ENCODE results near the gene FBN3.
"Not testable (repeated sequence)": the region's sequence is repeated elsewhere in the genome, so short reads cannot be mapped to it uniquely, and the experiment has no call there.

Gene FBN3

DNA sequence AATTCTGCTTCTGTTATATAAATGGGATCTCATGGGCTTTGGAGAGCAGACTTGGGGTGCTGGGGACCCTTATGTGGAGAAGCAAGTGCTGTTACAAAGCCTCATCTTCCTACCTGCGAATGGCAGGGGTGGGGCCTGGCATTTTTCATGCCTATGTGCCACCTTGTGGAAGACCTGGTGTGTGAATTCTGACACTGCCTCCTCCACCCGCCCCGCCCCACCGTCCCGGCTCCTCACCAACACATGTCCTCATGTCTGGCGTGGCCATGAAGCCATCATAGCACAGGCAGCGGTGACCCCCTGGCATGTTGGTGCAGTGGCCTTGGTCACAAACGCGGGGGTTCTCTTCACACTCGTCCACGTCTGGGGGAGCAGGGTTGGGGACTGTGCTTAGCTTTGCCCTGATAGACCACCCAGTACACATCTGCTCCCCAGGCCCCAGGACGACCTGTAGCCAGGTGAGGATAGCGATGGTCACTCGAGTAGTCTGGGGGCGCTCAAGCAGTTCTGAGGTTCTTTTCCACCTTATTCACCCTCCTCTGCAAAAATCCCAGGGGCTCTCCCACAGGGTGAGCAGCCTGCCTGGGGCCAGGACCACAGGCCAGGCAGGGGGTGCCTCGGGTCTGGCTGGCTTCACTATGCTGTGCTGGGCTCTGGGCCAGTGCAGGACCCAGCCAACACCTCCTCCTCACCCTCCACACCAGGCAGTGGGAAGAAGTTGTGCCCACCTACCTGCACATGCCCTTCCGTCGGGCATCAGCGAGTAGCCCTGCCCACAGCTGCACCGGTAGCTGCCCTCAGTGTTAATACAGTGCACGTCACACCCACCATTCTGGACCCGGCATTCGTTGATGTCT lies 32.7 kb downstream of the FBN3 start:
- DNase-seq, result no peak

DNA sequence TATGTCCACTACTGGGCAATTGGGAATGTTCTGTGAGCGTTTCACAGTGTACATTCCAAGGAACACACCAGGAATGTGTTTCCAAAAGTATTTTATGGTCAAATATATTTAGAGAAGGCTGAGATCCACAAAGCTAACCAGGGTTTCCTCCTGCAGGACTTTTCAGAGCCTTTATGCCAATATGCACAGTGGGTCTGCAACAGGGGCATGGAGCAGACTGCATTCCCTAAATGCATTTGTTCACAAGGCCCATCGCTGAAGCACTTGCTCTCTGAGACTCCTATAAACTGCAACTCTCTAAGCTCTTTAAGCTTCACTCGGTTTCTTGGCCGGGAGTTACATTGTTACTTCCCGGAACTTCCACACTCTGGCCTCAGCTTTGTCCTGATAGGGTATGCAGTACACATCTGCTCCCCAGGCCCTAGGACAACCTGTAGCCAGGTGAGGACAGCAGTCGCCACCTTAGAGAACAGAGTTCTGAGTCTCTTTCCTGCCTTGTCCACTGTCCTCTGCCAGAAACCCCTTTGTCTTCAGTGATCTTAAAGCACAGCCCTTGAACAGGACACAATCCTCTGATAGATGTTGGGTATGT lies 33.5 kb downstream of the FBN3 start:
- DNase-seq, result no peak

DNA sequence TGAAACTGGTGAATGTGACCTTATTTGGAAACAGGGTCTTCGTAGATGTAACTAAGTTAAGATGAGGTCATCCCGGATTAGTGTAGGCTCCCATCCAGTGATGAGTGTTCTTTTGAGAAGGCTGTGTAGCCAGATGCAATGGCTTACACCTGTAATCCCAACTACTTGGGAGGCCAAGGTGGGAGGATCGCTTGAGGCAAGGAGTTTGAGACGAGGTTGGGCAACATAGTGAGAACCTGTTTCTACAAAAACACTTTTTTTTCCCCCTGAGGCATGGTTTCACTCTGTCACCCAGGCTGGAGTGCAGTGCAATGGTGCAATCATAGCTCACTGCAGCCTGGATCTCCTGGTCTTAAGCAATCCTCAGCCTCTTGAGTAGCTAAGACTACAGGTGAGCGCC lies 36.4 kb downstream of the FBN3 start:
- DNase-seq, result no peak

GRCh38 chr19:8111376-8111775 lies 38.0 kb downstream of the FBN3 start:
- DNase-seq, result no peak

GRCh38 chr19:8110931-8111330 lies 38.5 kb downstream of the FBN3 start:
- no peak for DNase-seq

DNA sequence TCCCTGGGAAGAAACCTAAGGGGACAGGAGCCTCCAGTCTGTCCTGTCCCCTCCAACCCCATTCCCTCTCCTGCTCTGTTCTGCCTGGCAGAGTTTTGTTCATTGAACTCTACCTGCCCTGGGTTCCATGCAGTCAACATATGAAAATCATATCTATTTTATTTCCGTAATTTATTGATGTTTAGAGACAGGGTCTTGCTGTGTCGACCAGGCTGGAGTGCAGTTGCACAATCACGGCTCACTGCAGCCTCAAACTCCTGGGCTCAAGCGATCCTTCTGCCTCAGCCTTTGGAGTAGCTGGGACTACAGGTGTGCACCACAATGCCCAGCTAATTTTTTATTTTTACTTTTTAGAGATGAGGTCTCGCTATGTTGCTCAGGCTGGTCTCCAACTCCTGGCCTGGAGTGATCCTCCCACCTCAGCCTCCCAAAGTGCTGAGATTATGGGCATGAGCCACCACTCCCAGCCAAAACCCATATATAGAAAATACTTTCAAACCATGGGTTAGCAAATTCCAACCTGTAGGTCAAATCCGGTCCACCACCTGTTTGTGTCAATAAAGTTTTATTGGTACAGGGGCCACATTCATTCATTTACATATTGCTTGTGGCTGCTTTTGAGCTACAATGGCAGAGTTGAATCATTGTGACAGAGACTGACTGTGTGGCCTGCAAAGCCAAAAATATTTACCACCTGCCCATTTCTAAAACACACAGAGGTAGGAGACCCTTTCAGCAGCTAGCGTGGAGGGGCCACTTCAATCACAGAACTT lies 39.3 kb downstream of the FBN3 start:
- no peak for DNase-seq

GRCh38 chr19:8109455-8109854 lies 39.9 kb downstream of the FBN3 start:
- DNase-seq, result no peak

DNA sequence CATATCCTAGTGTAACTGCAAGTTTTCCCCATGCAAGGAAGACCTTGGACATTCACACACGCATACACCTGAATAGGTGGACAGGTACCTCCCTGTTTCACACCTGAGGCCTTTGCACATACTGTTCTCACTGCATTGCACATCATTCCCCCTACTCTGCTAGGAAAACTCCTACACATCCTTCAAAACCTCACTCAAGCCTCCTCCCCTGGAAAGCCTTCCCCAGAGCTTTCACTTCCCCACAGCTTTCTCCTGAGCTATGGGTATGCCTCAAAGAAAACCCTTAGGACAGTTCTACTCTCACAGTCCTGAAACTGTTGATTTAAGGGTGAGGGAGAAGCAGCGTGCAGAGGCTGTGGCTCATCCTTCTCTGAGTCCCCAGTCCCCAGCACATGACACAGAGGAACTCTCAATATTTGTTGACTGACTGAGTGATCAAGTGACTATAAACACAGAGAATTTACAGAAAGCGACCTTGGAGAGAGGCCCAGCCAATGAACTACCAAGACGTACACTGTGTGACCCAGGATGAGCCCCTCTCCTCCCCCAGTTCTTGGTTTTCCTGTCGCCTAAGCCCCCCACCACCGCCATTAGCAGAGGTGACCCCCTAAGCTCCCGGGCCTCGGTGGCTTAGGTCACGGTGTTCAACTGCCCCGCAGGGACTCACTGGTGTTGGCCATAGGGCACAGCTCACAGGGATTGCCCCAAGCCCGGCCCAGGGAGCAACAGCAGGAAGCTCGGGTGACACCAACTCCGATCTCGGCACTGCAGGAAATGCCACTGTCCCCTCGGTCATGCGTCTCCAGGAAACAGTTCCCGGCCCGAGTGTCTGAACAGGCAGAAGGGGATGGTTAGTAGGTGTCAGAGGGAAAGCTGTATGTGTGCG lies 40.6 kb downstream of the FBN3 start:
- DNase-seq, result no peak

GRCh38 chr19:8107301-8107903 lies 42.0 kb downstream of the FBN3 start:
- no peak for DNase-seq

GRCh38 chr19:8105471-8105870 lies 43.9 kb downstream of the FBN3 start:
- DNase-seq, result no peak

DNA sequence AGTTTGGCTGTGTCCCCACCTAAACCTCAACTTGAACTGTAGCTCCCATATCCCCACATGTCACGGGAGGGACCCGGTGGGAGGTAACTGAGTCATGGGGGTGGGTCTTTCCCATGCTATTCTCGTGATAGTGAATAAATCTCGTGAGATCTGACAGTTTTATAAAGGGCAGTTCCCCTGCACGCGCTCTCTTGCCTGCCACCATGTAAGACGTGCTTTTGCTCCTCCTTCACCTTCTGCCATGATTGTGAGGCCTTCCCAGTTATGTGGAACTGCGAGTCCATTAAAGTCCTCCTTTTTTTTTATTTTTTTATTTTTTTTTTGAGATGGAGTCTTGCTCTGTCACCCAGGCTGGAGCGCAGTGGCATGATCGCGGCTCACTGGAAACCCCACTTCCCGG lies 47.5 kb downstream of the FBN3 start:
- not testable (repeated sequence) for DNase-seq

- no peak for DNase-seq
These were observed 48.1 kb downstream of the FBN3 start for GRCh38 chr19:8101311-8101710.

DNA sequence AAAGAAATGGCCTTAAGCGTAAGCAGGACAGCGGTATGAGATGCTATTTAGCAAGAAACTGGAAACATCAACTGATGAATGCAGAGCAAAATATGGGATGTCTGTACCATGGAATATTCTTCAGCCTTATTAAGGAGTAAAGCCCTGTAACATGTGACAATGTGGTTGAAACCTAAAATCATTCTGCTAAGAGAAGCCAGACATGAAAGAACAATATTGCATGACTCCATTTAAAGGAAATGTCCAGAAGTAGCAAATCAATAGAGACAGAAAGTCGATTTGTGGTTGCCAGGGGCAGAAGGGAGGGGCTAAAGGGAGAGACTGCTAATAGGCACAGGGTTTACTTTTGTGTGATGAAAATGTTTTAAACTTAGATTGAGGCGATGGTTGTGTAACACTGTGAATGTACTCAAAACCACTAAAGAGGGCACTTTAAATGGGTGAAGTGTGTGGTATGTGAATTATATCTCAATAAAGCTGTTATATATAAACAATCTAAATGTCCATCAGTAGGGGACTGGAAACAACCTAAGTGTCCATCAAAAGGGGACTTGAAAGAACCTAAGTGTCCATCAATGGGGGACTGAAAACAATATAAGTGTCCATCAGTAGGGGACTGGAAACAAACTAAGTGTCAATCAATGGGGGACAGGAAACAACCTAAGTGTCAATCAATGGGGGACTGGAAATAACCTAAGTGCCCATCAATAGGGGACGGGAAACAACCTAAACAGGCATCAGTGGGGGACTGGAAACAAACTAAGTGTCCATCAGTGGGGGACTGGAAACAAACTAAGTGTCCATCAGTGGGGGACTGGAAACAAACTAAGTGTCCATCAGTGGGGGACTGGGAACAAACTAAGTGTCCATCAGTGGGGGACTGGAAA lies 51.5 kb downstream of the FBN3 start:
- DNase-seq, result no peak

DNA sequence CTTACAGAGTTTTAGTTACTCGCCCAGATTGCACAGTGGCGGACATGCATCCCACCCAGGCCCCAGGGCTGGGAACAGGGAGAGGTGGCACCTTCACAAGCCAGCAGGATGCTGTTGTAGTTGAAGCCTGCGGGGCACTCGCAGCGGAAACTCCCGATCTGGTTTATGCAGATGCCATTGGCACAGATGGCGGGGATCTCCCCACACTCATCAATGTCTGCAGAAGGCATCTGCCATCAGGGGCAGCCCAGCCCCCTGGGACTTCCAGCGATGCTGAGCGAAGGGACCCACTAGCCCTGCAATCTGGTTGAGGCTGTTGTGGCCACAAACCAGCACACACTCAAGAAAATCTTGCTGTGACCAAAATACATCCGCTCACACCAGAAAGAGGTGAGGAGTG lies 52.2 kb downstream of the FBN3 start:
- no peak for DNase-seq

GRCh38 chr19:8096071-8096470 lies 53.3 kb downstream of the FBN3 start:
- no peak for DNase-seq

DNA sequence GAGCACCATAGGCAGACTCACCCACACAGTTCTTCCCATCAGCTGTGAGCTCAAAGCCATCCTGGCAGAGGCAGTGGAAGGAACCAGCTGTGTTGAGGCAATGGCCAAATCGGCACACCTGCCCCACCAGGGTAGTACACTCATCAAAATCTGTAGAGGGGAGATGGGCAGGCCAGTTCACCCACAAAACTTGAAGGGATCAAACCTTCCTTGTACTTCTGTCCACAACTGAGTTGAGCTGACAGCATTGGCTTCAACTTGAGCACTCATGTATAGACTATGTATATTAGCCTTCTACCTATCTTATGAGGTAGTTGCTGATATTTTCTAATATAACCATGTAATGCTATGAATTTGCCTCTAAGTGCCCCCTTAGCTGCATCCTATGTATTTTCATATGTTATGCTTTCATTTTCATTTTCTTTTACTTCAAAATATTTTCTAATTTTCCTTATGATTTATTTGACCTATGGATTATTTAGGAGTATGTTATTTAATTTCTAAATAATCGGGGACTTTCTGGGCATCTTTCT lies 54.0 kb downstream of the FBN3 start:
- DNase-seq, result no peak

GRCh38 chr19:8094336-8094735 lies 55.1 kb downstream of the FBN3 start:
- no peak for DNase-seq

- no peak for DNase-seq
These were observed 55.7 kb downstream of the FBN3 start for GRCh38 chr19:8093740-8094139.

- DNase-seq, result no peak
These were observed 58.4 kb downstream of the FBN3 start for GRCh38 chr19:8090950-8091349.

- no peak for DNase-seq
These were observed 59.5 kb downstream of the FBN3 start for GRCh38 chr19:8089664-8090601.
